AG09319 (cell line): ENCODE measurements around the gene IGF1R.
"Not testable (repeated sequence)": the region's sequence is repeated elsewhere in the genome, so short reads cannot be mapped to it uniquely, and the experiment has no call there.

Experiments used
- DNase-seq: peaks from one replicate; pipeline ENCODE4 v3.0.0-alpha.2; 2010; ENCODE audit warnings: low read depth; ENCODE audit errors: extremely low read depth
- CTCF ChIP-seq: IDR thresholded peaks from 2 replicates; pipeline ENCODE4 v1.5.1; 2011; ENCODE audit warnings: low read depth, mild to moderate bottlenecking, inconsistent platforms, low read length, moderate library complexity

IGF1R gene

DNA sequence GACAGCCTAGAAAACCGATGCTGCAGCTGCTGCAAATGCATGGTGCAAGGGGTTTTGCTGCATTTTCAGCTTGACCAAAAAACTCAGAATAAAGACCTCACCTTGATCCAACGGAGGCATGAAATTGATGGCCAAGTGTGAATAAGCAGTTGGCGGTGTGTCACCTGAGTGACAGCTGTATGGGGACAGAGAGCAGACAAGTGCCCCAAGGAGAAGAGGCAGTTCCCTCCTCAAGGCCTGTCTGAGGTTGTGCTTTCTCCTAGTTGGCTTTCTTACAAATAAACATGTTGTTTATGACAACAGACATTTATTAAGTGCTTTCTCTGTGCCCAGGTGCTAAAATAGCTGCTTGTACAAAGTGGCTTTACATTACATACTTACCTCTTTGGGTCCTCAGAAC is 349.0 kb downstream of the IGF1R start:
- TF ChIP-seq CTCF = no peak
- DNase-seq = no peak

DNA sequence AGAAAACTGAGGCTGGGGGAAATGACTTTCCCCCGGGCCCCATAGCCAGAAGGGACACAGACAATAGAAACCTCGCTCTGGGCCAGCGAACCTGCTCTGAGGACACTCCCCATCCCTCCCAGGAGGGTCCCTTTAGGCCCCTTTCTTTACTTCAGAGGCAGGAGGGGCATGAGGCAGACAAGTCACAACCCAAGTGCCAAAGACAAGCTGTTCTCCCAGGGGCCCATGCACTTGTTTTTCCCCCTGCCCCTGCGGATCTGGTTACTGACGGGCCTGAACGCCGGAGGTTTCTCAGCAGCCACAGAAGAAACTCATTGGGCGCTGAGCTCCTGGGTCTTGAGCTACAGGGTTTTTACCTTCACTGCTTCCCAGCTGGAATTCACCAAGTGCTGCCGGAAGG is 349.4 kb downstream of the IGF1R start:
- no peak for DNase-seq
- TF ChIP-seq CTCF = no peak

GRCh38 chr15:98998279-98998678 is 349.9 kb downstream of the IGF1R start:
- DNase-seq = no peak
- TF ChIP-seq CTCF = no peak

DNA sequence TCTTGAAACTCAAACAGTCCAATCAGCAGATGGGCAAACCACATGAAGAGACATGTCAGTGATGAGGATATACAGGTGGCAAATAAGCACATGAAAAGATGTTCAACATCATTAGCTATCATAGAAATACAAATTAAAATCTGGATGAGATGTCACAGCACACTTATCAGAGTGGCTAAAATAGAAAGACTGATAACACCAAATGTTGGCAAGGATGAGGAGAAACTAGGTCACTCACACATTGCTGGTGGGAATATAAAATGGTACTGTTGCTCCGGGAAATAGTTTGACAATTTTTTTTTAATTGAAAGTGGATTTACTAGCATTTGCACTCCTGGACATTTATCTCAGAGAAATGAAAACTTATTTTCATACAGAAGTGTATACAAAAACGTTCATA is 350.9 kb downstream of the IGF1R start:
- DNase-seq = no peak

GRCh38 chr15:99002226-99002625 is 353.9 kb downstream of the IGF1R start:
- no peak for DNase-seq

More for the DNA sequence above, 350.9 kb downstream of the IGF1R start:
- no peak for TF ChIP-seq CTCF

DNA sequence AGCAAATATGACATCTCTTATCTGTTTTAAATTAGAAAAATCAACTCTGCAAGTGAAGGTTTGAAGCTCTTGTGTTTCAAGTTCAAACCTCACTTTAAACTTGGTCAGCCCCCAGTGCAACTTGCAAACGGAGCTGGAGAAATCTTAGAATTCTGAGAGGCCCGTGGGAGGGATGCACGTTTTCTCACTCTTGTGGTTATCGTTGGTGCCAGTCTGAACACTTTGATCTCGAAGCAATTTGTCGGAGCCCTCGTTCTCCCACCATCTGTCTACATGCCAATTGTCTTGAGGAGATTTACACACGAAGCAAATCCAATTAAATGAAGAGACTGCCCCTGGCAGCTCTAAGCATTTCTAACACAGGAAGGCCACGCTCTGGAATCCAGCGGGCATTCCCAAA is 355.0 kb downstream of the IGF1R start:
- not testable (repeated sequence) for DNase-seq

More at GRCh38 chr15:99002226-99002625, 353.9 kb downstream of the IGF1R start:
- no peak for TF ChIP-seq CTCF

- DNase-seq = not testable (repeated sequence)
These were observed 356.9 kb downstream of the IGF1R start for GRCh38 chr15:99004998-99005974.

DNA sequence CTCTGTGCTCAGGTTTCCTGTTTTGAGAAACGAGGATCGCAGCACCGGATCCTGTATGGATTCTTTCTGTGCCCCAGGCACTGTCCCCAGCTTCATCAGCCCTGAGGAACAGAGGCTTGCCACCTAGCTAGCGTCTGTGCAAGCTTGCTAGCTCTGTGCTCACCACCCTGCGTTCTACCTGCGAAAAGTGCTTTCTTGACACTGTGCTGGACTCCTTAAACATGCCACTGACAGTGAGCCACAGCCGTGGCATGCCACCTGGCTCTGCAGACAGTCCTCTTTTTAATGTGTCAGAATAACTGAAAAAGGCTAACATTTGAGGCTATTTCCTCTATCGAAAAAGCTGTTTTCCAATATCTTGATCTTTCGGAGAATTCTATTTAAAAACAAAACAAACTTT is 357.8 kb downstream of the IGF1R start:
- TF ChIP-seq CTCF = no peak
- DNase-seq = no peak
